HepG2 (cell line): ENCODE results near the gene IRAK2. TPM values are rescaled to one million over a fixed set of nuclear protein-coding genes. Genes with fewer than 3 reads are reported as not detected.

Source experiments
- BCL6 ChIP-seq: IDR thresholded peaks from 2 replicates; pipeline ENCODE4 v1.6.1; 2016; ENCODE audit warnings: missing genetic modification reagents, missing compliant biosample characterization
- CBX5 ChIP-seq: sonication (generic); formaldehyde crosslinking; IDR thresholded peaks from 2 replicates; pipeline ENCODE4 v1.4.0; 2020; ENCODE audit warnings: missing genetic modification reagents, borderline replicate concordance
- ZFY ChIP-seq: sonication (generic); formaldehyde crosslinking; IDR thresholded peaks from 2 replicates; pipeline ENCODE4 v1.4.0; 2020; ENCODE audit warnings: missing genetic modification reagents
- ZNF629 ChIP-seq: sonication (generic); formaldehyde crosslinking; conservative IDR thresholded peaks from 2 replicates; pipeline ENCODE4 v1.5.0; 2020; ENCODE audit warnings: missing genetic modification reagents
- ZNF646 ChIP-seq: sonication (generic); formaldehyde crosslinking; IDR thresholded peaks from 2 replicates; pipeline ENCODE4 v1.9.0; 2021; ENCODE audit warnings: mild to moderate bottlenecking, missing genetic modification reagents
- polyA plus RNA-seq, 8 experiments: library from polyadenylated mRNA; depleted of rRNA in 3 of 8; stranded (reverse) in 7 of 8; unstranded in 1 of 8; fragments of >200 nt; fragmentation: Illumina TruSeq in 4 of 8; extraction: Trizol in 4 of 8; gene quantifications; 2 replicates each; pipeline versions ENCODE4 v1.2.1 to v1.2.3, GENCODE V29; 2011 to 2016; ENCODE audit warnings: low read depth in 4 of 8, missing spikeins in 1 of 8, mixed read lengths in 1 of 8; ENCODE audit not compliant: insufficient read depth in 1 of 8
- total RNA-seq, 5 experiments: library from RNA; depleted of rRNA; stranded (reverse); fragments of >200 nt; fragmentation: Illumina TruSeq; extraction: Trizol; gene quantifications; 2 replicates each; pipeline ENCODE4 v1.2.3, GENCODE V29; 2016; ENCODE audit warnings: low read depth in 1 of 5
- TF ChIP-seq, protein P1 (sequence below): IDR thresholded peaks from 2 replicates; pipeline ENCODE4 v1.6.1; 2016
- TF ChIP-seq, protein P2 (sequence below): IDR thresholded peaks from 2 replicates; pipeline ENCODE4 v1.6.1; 2018; ENCODE audit warnings: missing genetic modification reagents, mild to moderate bottlenecking, missing compliant biosample characterization
- TF ChIP-seq, protein P3 (sequence below): sonication (generic); formaldehyde crosslinking; IDR thresholded peaks from 2 replicates; pipeline ENCODE4 v1.4.0; 2020; ENCODE audit warnings: low read depth, mild to moderate bottlenecking, missing genetic modification reagents

Gene IRAK2
- total and polyA plus RNA-seq, 2 of the 13 experiments (the other 11 are each of a cell fraction or from before 2014, with no cell fraction given) = 13.1 to 23.3 TPM

GRCh38 chr3:10160925-10161324, 3.8 kb upstream of the IRAK2 start (continued):
- no peak for TF ChIP-seq ZNF646 (CRISPR knock-in tag)
- TF ChIP-seq, protein P1, sequence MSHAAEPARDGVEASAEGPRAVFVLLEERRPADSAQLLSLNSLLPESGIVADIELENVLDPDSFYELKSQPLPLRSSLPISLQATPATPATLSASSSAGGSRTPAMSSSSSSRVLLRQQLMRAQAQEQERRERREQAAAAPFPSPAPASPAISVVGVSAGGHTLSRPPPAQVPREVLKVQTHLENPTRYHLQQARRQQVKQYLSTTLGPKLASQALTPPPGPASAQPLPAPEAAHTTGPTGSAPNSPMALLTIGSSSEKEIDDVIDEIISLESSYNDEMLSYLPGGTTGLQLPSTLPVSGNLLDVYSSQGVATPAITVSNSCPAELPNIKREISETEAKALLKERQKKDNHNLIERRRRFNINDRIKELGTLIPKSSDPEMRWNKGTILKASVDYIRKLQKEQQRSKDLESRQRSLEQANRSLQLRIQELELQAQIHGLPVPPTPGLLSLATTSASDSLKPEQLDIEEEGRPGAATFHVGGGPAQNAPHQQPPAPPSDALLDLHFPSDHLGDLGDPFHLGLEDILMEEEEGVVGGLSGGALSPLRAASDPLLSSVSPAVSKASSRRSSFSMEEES = no peak
- TF ChIP-seq, protein P2, sequence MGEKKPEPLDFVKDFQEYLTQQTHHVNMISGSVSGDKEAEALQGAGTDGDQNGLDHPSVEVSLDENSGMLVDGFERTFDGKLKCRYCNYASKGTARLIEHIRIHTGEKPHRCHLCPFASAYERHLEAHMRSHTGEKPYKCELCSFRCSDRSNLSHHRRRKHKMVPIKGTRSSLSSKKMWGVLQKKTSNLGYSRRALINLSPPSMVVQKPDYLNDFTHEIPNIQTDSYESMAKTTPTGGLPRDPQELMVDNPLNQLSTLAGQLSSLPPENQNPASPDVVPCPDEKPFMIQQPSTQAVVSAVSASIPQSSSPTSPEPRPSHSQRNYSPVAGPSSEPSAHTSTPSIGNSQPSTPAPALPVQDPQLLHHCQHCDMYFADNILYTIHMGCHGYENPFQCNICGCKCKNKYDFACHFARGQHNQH = no peak
- no peak for TF ChIP-seq CBX5 (CRISPR knock-in tag)
- TF ChIP-seq ZFY (CRISPR knock-in tag) = peak; percentile 6; the same call in 1 of the 2 replicates
- peak; percentile 43; the same call in 1 of the 2 replicates for TF ChIP-seq ZNF629 (CRISPR knock-in tag)
- no peak for TF ChIP-seq BCL6
- TF ChIP-seq, protein P3, sequence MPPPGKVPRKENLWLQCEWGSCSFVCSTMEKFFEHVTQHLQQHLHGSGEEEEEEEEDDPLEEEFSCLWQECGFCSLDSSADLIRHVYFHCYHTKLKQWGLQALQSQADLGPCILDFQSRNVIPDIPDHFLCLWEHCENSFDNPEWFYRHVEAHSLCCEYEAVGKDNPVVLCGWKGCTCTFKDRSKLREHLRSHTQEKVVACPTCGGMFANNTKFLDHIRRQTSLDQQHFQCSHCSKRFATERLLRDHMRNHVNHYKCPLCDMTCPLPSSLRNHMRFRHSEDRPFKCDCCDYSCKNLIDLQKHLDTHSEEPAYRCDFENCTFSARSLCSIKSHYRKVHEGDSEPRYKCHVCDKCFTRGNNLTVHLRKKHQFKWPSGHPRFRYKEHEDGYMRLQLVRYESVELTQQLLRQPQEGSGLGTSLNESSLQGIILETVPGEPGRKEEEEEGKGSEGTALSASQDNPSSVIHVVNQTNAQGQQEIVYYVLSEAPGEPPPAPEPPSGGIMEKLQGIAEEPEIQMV = peak; percentile 41; the same call in 1 of the 2 replicates
